Right lobe of liver (tissue), 4 donors: ENCODE measurements around the gene STK32B.

ENCODE experiments used
- POLR2A ChIP-seq: fragments of 450-650 bp; IDR thresholded peaks from one replicate; pipeline ENCODE4 v1.6.1; 2017; ENCODE audit warnings: antibody characterized with exemption, mild to moderate bottlenecking
- TF ChIP-seq, protein P1 (sequence below), 4 donors: fragments of 200-600 bp in 3 of 4; fragments of 450-650 bp in 1 of 4; IDR thresholded peaks; one replicate each; pipeline versions ENCODE4 v1.5.1 to v1.8.0; 2016 to 2022; ENCODE audit warnings: antibody characterized with exemption in 4 of 4, mild to moderate bottlenecking in 2 of 4
- donor health status: DM: no; HTN: no; CAD: no.
- donor health status: DM: no; HTN: no; CAD: no.
- donor health status: DM: no; HTN: yes; CAD: no.

- TF ChIP-seq, protein P1, sequence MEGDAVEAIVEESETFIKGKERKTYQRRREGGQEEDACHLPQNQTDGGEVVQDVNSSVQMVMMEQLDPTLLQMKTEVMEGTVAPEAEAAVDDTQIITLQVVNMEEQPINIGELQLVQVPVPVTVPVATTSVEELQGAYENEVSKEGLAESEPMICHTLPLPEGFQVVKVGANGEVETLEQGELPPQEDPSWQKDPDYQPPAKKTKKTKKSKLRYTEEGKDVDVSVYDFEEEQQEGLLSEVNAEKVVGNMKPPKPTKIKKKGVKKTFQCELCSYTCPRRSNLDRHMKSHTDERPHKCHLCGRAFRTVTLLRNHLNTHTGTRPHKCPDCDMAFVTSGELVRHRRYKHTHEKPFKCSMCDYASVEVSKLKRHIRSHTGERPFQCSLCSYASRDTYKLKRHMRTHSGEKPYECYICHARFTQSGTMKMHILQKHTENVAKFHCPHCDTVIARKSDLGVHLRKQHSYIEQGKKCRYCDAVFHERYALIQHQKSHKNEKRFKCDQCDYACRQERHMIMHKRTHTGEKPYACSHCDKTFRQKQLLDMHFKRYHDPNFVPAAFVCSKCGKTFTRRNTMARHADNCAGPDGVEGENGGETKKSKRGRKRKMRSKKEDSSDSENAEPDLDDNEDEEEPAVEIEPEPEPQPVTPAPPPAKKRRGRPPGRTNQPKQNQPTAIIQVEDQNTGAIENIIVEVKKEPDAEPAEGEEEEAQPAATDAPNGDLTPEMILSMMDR (IDR thresholded peaks at IDR 0.05): no peak
- no peak for TF ChIP-seq POLR2A
Measured at GRCh38 chr4:5387457-5387856, 336.2 kb downstream of the STK32B start.
